GM19035 (cell line): ENCODE results near the gene NFIA.

Experiments
- ATAC-seq: cut with Tn5 transposase; IDR thresholded peaks from one replicate; pipeline ENCODE4 v1.9.1; 2021; ENCODE audit not compliant: unreplicated experiment

NFIA gene

DNA sequence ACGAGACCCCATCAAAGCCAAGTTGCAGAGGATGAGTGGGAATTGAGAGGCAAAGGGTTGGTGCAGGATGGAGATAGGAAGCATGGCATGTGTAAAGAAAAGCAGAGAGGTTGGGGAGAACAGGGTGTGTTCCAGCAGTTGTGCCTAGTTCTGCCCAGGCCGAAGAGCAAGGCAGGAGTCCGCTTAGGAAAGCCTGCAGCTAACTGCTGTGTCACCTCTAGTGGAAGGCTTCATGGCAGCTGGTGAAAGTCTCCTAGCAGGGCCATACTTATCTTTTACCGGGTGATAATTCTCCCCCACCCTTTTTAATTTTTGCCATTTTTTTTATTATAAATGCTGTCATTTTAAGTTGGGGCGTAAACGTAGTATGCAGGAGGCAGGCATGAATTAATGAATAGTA lies 93.6 kb downstream of the NFIA start:
- no peak for ATAC-seq

DNA sequence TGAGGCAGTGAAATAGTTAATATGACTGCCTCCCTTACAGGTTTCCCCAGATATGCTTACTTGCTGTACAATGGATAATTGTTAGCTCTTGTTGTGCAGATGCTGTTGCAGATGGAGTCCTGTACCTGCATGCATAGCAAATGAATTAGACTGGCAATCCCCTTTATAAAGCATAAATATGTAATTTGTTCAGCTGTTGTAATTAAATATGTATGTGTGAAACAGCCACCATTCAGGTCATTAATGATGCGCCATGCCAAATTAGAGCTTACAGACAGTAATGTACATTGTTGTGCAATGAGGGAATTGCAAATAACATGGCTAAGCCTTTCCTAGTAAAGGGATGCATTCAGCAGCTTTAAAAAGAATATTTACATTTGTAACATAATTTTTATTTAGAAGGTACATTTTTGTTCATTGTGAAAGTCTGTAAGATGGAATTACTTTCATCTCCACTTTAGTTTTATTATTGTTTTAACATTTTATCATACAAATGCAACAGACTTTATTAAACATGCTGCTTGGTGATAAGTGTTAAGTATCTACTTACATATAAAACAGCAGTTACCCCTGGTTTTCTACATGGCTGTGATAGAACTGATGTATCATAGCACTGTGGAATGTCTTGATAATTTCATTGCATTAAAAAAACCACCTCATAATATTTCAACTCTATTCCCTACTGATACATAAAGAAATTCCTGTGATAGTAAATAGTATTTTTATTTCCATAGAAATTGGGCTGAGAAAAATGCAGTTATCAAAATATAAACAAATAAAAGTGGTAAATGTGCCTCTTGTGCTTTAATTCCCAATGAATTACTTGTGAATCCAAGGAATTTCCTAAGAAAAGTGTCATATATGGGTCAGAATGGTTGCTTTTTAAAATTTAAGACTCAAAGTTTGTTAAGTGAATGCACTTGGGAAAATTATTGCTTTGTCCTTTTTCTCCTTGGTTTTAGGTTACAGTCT lies 99.0 kb downstream of the NFIA start:
- ATAC-seq, result no peak

DNA sequence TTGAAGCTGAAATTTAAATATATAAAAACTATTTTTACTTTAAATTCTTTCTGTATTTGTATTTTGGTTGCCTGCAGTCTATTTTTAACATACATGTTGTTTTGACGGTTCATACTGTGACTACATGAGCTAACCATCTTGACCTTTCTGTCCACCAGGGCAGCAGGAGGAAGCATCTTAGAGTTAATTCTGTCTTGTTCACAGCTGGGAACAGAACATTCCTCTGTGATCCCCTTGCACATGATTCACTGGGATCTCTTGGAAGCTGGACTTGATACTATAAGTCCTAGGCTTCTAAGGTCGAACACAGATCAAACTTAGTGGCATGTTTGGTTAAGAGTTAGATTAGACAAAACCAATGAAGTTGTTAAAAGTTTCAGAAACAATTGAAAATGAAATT lies 99.7 kb downstream of the NFIA start:
- ATAC-seq, result no peak

DNA sequence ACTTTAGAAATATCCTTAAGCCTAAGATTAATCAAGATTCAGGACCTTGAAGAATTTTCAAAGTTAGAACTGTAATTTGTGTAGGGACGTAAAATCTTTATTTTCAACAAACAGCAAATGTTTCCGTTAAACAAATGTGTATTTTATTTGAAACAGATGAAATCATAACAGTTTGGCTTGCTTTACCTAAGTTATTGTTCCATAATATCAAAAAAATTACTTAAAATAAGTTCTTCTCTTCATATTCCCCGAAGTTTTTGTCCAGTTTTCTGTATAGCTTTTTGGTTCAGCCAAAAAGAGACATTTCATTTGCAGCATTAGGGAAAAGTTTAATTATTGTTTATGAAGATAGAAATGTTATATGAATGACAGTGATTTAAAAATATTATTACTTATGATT lies 100.1 kb downstream of the NFIA start:
- no peak for ATAC-seq

DNA sequence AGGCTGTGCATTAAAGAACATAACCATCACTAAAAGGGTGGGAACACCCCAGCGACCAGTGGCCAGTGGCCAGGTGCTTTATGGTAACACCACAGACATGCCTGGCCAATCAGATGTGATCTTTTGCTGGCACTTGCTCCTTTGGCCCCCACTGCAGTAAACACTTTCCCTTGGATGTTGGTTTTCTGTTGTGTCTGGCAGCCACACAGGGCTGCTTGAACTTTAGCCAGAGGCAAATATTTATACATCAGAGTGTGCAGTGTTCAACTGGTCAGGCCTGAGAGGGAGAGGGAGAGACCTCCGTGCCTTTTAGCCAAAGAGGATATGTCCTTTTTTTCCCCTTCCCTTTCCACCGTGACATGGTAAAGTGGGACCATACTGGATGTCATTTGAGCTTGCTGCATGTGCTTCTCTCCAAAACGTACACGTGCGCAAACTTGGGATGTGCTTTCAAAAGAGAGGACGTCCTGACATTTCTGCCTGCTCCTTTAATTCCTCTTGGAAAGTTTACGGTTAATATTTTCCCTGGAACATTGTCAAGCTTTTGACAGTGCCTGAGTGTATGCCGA lies 101.2 kb downstream of the NFIA start:
- no peak for ATAC-seq

DNA sequence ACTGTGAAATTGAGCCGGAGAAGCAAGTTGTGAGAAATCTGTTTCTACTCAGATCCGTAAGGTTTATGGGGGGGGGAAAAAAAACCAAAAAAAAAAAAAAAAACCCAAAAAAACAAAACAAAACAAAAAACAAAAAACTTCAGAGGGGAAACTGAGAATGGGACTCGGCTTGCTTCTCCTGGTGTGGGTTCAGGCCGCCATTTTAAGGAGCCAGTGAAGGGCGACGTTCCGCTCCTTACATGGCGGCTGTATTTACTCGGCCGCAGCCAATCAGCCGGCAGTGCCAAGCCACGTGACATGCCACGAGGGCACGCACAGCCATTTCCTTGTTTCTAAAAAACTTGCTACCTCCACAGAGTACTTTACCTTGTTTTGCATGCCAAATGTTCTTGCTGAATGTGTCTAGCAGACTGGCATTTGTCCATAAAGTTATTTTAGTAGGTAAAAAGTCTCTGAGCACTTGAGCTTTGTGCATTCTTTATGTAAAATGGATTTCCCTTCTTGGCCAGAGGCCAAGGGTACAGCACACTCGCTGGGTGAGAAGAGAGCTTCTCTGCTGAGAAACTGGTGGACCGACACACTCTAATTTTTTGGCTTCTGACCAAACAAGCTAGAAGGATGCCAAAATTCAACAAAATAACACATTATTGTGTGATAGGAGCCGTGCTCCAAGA lies 101.8 kb downstream of the NFIA start:
- no peak for ATAC-seq

DNA sequence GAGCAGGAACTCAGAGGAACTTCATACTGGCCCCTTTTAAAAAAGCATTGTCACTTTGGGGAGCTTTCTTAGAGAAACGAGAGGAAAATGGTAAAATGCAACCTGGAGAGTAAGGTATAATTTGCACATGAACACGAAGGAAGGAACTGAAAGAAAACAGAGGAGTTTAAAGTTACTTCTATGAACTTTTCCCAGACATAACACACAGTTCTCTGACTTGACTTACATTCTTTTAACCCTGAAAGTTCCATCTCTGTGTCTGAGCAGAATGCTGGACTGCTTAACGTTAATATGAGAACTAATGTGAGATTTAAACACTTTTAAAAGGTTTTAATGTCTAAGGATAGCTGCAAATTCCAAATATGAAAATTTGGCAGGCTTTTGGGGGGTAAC lies 102.3 kb downstream of the NFIA start:
- no peak for ATAC-seq

DNA sequence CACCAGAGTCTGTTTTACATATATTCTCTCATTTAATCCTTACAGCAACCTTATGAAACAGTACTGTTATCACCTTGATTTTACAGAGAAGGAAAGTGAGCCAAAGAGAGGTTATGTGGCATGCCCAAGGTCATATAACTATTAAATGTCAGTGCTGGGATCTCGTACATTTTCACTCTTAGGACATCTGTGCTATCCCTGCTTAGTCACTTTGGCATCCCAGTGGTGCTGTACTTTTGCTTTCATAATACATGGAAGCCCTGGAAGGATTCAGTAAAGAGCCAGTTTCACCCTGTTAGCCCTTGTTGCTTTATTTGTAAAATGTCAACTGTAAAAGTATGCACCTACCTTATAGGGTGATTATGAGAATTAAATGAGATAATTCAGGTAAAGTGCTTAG lies 104.4 kb downstream of the NFIA start:
- no peak for ATAC-seq

DNA sequence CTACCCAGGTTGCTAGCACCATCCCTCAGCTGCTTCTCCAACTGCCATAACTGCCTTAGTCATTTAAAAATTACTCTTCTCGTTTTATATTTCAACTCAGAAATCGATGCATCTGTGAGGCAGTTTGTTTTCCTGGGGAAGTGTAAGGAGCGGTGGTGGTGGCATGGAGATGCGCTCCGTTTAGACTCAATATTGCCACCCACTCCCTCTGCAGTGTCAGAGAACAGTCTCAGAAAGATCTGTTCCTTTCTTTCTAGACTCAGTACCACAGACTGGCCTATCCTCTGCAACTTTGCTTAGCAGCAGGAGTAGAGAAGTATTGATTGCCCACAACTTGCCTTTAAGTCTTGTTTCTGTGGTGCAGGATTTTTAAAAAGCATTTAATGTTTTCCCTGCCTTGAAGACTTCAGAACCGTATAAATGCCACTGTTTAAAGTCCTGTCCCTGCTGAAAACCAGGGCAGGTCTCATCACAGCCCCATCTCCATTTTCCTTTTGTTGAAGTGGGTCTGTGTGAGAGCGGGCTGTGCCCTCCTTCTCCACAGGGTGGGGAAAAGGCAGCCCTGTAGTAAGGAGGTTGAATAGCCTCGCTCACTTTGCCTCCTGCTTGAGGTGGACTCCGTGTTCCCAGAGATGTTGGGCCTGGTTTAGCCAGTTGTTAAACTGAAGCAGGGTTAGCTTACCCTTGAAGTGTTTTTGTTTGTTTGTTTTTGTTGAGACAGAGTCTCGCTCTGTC lies 105.2 kb downstream of the NFIA start:
- ATAC-seq, result no peak

DNA sequence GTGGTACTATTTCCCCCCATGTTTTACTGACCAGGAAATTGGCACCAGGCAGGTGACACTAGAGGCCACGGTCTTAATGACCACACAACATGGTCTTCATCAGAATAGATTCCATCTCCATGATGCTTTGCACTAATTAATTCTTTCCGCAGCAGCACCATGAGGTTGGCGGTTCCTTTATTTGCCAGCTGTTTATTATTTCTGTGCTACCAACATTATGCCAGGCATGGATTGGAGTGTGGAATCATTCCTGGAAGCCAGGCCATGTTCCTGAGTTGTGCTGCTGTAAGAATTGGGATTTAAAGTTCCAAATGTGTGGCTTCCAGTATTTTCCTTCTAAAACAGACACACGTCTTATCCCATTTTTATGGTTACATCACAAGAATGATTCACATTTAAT lies 107.8 kb downstream of the NFIA start:
- ATAC-seq, result no peak

DNA sequence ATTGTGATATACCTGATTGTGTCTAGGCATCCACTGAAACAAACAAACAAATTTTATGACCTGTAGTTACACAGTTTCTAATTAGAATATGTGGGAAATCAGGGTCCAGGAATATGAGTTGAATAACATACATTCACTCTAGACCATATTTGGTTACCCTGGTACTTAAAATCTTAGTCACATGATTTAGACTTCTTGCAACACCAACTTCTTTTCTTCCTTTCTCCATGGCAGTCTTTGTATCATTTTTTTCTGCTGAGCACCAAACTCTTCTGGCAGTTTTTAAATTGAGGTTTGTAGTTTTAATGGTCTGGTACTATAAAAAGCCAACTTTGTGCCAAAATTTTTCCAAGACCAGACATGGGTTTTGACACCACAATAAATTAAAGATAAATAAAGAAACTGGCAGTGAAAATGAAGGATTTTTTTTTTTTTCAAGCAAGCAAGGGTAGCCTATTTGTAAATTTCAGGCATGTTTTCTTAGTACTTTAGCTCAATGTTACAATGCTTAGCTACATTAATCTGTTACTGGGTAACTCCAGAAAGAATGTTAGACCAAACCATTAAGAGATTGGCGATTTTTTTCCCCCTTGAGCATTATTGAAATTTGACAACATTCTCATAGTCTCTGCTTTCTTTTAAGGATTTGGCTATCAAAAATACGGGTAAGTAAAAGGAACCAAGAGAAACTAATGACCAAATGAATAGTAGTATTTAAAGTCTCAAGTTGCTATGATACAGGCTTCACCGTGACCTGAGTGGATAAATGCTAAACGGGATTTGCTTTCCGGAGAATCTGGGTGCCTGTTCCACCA lies 108.5 kb downstream of the NFIA start:
- no peak for ATAC-seq

DNA sequence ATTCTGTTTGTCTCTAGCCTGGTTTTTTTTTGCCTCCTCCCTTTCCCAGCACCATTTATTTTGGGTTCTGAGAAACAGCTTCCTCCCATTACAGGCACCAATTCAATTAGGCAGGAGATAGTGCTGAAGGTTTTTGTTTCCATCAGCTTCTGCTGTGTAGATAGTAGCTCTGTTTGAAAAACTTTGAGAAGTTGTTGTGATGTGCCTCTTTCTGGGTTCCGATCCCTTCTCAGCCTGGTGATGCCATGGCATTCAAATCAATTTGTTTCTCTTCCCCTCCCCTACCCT lies 109.0 kb downstream of the NFIA start:
- ATAC-seq, result no peak

DNA sequence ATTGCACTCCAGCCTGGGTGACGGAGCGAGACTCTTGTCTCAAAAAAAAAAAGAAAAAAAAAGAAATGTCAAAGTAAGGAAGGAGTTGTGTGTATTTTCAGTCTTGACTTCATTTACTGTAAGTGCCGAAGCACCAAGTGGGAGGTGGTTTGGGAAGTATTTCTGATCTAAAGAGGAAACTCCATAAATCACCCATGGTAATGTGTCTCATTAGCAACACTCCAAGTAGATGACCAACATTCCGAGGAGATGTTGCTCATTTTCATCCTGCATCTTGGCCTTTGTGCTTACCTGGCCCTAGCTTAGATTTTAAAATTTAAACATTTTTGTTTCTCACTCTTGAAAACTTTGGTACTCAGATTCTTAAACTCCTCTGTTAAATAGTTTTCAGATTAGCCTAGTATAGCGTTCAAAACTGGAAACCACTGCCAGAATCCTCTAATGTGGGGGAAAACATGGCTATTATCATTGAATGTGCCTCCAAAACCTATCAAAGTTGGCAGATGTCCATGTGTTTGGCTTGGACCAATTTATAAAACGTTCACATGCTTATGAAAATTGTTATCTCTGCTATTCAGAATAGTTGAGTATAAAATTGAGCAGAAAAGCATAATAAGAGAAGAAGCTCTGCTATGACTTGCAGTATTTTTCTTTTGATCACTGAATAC lies 110.4 kb downstream of the NFIA start:
- no peak for ATAC-seq

DNA sequence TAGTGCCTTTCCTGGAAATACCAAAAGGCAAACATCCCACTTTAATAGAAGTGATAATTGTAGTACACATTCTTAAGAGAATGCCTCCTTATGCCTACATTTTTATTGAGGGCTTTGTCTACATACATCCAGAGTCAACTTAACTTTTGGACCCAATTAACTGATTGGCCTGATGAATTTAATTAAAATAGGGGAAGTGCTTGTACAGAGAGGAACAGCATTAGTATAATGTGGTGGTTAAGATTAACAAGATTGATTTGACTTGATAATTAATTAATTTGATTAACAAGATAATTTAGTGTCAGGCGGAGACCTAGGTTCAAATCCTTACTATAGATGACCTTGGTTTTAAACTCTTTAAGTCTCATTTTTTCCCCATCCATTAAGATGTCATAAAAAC lies 111.4 kb downstream of the NFIA start:
- no peak for ATAC-seq

DNA sequence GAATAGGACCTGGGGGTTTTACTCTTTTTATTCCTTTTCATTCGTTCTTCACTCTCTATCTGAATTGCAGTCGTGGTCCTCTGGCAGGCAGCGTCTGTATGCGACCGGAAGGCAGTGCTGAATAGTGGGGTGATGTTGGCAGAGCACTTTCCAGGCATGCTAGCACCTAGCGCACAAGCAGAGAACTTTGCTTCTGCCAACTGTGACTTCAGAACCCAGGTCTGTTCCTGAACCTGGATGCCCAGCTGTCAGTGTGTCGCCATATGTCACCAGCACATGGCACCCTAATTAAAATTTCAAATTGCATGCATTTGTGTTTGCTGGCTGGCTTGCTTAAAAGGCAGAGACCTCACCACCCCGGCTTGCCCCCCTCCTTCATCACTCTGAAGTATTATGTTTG lies 116.2 kb downstream of the NFIA start:
- no peak for ATAC-seq

DNA sequence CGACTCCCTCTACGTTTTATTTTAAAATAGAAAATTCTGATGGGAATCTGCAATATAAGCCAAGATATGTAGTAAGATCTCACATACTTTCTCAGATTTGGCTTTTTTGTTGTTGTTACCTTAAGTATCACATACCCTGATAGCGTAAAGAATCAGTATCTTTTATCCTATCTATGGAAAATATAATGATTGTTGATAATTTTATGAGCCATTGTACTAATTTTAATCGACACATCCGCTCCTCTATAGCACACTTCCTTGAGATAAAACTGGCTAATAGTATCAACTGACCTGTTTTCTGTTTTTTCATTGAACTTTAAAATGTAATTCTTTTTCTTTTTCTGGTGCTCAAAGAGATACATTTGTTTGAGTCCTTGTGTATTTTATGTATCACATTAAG lies 118.7 kb downstream of the NFIA start:
- ATAC-seq, result no peak

DNA sequence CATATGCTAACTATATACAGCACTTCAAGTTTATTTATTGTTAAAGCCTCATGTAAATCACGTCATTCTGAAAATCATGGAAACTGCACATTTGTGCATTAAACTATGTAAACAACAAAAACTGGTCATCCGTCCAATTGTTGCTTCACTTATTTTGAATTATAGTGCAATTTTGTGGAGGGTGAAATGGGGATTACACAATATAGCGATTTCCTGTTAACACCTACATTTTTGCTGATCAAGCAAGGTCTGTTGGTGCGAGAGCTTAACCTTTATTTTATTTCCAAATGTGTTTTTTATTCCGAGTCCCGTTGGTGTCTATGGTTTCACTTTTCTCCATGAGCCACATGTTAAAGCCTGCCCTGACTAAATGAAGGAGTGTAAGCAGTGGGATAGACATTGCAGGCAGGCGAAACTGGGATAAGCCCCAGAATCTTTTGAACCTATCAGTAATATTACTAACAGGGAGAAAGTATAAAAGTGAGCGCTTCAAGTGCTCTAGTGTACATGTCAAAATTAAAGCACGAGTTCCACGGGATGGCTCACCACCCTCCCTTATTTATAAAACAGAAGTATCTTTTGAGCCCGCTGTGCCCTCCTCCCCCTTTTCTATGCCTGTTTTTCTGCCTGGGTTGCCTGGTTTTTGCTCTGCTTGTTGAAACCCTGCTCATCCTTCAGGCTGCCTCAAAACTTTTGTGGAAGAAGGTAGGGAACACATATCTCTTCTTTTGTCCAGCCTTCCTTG lies 120.7 kb downstream of the NFIA start:
- ATAC-seq, result no peak

DNA sequence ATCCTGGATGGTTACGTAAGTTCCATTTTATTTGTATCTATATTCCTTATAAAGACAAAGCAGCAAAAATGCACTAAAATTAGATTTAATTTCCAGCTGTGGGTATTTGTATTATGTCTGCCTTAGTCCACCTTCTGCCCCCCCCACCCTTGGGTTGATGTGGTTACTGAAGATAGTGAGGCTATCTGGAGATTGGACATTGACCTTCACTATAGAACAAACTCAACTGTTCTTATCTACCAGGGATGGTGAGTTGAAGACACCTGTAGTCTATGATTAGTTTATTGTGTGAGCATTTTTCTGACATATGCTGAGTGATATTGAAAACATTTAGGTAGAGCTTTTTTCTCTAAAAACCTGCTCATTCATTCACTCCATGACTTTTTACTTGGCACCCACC lies 122.2 kb downstream of the NFIA start:
- no peak for ATAC-seq

DNA sequence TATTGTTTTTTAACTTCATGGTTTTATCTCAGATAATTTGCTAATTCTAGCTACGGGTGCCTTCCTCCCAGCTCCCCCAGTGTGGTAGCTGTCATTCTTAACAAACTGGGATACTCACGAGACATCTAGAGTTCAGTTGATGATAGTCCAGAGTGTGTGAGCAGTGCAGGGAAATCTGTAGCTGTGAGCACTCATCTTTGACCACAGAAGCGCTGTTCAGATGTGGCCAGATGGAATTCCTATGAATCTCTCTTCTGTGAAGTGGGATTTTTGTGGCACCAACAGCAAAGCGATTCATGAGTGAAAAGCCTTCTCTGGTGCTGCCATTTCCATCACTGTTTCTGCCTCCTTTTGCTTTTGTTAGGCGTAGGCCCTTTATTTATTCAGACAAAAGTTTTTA lies 125.1 kb downstream of the NFIA start:
- no peak for ATAC-seq

DNA sequence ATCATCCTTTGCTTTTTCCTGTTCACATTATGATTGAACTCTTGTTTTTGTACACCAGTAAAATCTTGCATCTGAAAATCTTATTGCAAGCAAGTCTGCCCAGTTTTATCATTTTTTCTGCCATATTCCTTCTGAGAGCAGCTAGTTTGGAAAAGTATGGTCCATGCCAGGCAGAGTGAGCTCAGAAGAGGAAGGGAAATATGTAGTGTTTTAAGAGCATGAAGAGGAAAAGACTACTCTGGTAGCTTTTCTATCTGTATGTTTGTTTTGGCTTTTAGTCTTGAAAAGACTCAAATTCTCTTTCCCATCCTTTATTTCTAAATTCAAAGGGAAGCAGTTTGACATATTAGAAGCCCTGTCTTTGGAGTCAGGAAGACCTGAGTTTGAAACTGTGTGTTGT lies 125.8 kb downstream of the NFIA start:
- ATAC-seq, result no peak
